GM23248 (cell line): ENCODE measurements around the gene ABCC12. TPM values are rescaled to one million over a fixed set of nuclear protein-coding genes. Genes with fewer than 3 reads are reported as not detected.

Experiments used
- DNase-seq: peaks from one replicate; pipeline ENCODE4 v3.0.0-alpha.2; 2015
- H2AFZ ChIP-seq: fragments of 200-600 bp; sonication (generic); 2 replicates; pipeline ENCODE4 v1.6.1; 2016; ENCODE audit warnings: antibody characterized with exemption
- H3F3A ChIP-seq: fragments of 200-600 bp; sonication (generic); 2 replicates; pipeline ENCODE4 v1.6.1; 2016; ENCODE audit warnings: mild to moderate bottlenecking, antibody characterized with exemption, mixed run types; ENCODE audit not compliant: insufficient read depth
- H3K27ac ChIP-seq: fragments of 200-600 bp; sonication (generic); 2 replicates; pipeline ENCODE4 v1.5.1; 2016; ENCODE audit warnings: mild to moderate bottlenecking
- H3K27me3 ChIP-seq: fragments of 200-600 bp; sonication (generic); replicated peaks from 2 replicates; pipeline ENCODE4 v1.6.1; 2016; ENCODE audit warnings: mild to moderate bottlenecking; ENCODE audit not compliant: insufficient read depth
- H3K36me3 ChIP-seq: fragments of 200-600 bp; sonication (generic); 2 replicates; pipeline ENCODE4 v1.6.1; 2016; ENCODE audit warnings: low read depth, mild to moderate bottlenecking
- H3K4me1 ChIP-seq: fragments of 200-600 bp; sonication (generic); 2 replicates; pipeline ENCODE4 v1.6.1; 2016; ENCODE audit warnings: mild to moderate bottlenecking; ENCODE audit not compliant: insufficient read depth
- H3K4me2 ChIP-seq: fragments of 200-600 bp; sonication (generic); one replicate; pipeline ENCODE4 v1.6.1; 2016; ENCODE audit warnings: mild to moderate bottlenecking; ENCODE audit not compliant: unreplicated experiment
- H3K4me3 ChIP-seq: fragments of 200-600 bp; sonication (generic); 2 replicates; pipeline ENCODE4 v1.5.1; 2016; ENCODE audit warnings: mild to moderate bottlenecking
- H3K79me2 ChIP-seq: fragments of 200-600 bp; sonication (generic); 2 replicates; pipeline ENCODE4 v1.6.1; 2016; ENCODE audit warnings: mild to moderate bottlenecking; ENCODE audit not compliant: insufficient read depth
- H3K9ac ChIP-seq: fragments of 200-600 bp; sonication (generic); 2 replicates; pipeline ENCODE4 v1.6.1; 2016; ENCODE audit warnings: mild to moderate bottlenecking
- H3K9me2 ChIP-seq: fragments of 200-600 bp; sonication (generic); 2 replicates; pipeline ENCODE4 v1.6.1; 2016; ENCODE audit warnings: mixed run types, mild to moderate bottlenecking, moderate library complexity; ENCODE audit not compliant: insufficient read depth
- H3K9me3 ChIP-seq: fragments of 200-600 bp; sonication (generic); one replicate; pipeline ENCODE4 v1.6.1; 2017; ENCODE audit warnings: low read depth
- H4K20me1 ChIP-seq: fragments of 200-600 bp; sonication (generic); 2 replicates; pipeline ENCODE4 v1.6.0; 2016; ENCODE audit not compliant: insufficient read depth
- EZH2 ChIP-seq: fragments of 200-600 bp; sonication (generic); IDR thresholded peaks from 2 replicates; pipeline ENCODE4 v1.6.1; 2018; ENCODE audit warnings: antibody characterized with exemption, mild to moderate bottlenecking; ENCODE audit not compliant: insufficient read depth, poor library complexity, severe bottlenecking
- EZH2phosphoT487 ChIP-seq: fragments of 200-600 bp; sonication (generic); IDR thresholded peaks from 2 replicates; pipeline ENCODE4 v1.6.1; 2018; ENCODE audit warnings: antibody characterized with exemption, moderate library complexity, mild to moderate bottlenecking, low read depth; ENCODE audit not compliant: insufficient read depth
- WGBS, 2 experiments: methylation state at CpG; one replicate each; pipeline ENCODE4 v1.1.6; 2015 to 2017; ENCODE audit warnings: low lambda C conversion rate in 2 of 2, low coverage in 1 of 2; ENCODE audit errors: missing lambda C conversion rate in 2 of 2; 5-methylcytosine and 5-hydroxymethylcytosine counted together
- in situ Hi-C: fragments of 300-500 bp; cut with MboI; formaldehyde crosslinking; loops from 2 replicates; pipeline ENCODE4 v1.15.0; 2020
- polyA plus RNA-seq: library from polyadenylated mRNA; unstranded; fragments of >200 nt; fragmentation: Nextera tagmentation; extraction: Ambion mirVana; gene quantifications from 2 replicates; pipeline ENCODE4 v1.2.1, GENCODE V29; 2016
- total RNA-seq: library from RNA; depleted of rRNA; stranded (reverse); fragments of >200 nt; shearing (Covaris generic); gene quantifications from 2 replicates; pipeline ENCODE4 v1.2.3, GENCODE V29; 2014

The ABCC12 gene
- total and polyA plus RNA-seq, 2 experiments from 2014 or later: not detected

DNA sequence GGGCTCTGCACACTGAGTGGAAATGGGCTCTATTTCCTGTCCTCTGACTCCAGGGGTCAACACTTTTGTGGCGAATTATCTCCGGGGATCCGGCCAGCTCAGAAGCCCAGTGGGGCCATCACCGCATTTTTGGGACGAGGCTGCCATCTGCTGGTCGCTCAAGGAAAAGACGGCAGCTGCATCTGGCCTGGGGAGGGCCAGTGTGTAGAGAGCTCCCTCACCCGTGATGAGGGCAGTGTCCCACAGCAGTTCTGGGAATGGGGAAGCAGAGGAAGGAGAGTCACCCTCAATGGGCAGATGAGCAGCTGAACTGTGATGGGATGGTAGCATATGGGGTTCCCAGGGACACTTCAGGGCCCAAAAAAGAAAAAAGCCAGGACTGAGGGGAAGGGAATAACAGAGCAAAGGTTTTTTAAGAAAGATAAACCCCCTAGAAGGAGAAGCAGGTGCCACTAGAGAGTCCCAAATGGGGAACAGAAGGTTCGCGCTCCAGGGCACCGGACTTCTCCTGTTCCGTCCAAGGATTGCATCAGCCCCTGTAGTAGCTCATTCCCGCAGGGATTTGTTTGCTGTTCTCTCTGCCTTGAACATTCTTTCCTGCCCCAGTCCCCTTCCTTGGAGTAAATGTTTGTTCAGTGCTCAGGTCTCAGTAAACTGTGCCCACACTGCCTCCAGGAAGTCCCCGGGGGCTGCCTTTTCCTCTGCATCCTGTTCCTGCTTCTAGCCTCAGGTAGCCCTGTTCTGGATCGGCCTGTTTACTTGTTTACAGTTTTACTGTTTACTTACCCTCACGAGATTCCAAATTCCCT is 9.3 kb upstream of the ABCC12 start:
- Histone ChIP-seq H4K20me1 (no peaks in the 10 kb centered on the region), H3K27ac (no peak overlapping the region), H3K4me3 (no peak overlapping the region), H2AFZ (peak overlapping the region; percentile 57; the same call in 1 of the 2 replicates), H3K27me3 (no peaks in the 10 kb centered on the region), H3F3A (no peaks in the 10 kb centered on the region), H3K9me2 (no peaks in the 10 kb centered on the region), H3K4me1 (no peaks in the 10 kb centered on the region), H3K4me2 (peak overlapping the region; percentile 78), H3K9ac (no peak overlapping the region), H3K36me3 (no peaks in the 10 kb centered on the region), H3K9me3 (no peaks in the 10 kb centered on the region), H3K79me2 (no peaks in the 10 kb centered on the region)
- TF ChIP-seq EZH2 (no peak), EZH2phosphoT487 (no peak)
- WGBS, 2 experiments: 32 to 36% methylated on average over 16 of the region's 16 CpGs
- in situ Hi-C loops: loop anchor here (10.0 kb wide), 2 partner anchors 1030 to 1130 kb away; no protein-coding TSS in a partner anchor
- peak; percentile 75 for DNase-seq

GRCh38 chr16:48162839-48163410 is 7.1 kb upstream of the ABCC12 start:
- DNase-seq: no peak
- no peaks in the 10 kb centered on the region for H4K20me1 ChIP-seq
- H2AFZ ChIP-seq: no peak overlapping the region
- H3K27me3 ChIP-seq: no peaks in the 10 kb centered on the region
- H3K4me2 ChIP-seq: no peak overlapping the region
- 75 to 77% methylated on average over 9 of the region's 9 CpGs for WGBS, 2 experiments
- no peak for TF ChIP-seq EZH2phosphoT487
- TF ChIP-seq EZH2: no peak
- no peaks in the 10 kb centered on the region for H3K79me2 ChIP-seq
- no peak overlapping the region for H3K4me3 ChIP-seq
- in situ Hi-C loops: loop anchor here (10.0 kb wide), 2 partner anchors 1028 to 1128 kb away; no protein-coding TSS in a partner anchor
- no peaks in the 10 kb centered on the region for H3F3A ChIP-seq
- H3K9ac ChIP-seq: no peak overlapping the region
- H3K9me3 ChIP-seq: no peaks in the 10 kb centered on the region
- no peaks in the 10 kb centered on the region for H3K36me3 ChIP-seq
- H3K9me2 ChIP-seq: no peaks in the 10 kb centered on the region
- peaks cover 6% of the 10 kb centered on the region; the same call in 1 of the 2 replicates for H3K4me1 ChIP-seq
- no peak overlapping the region for H3K27ac ChIP-seq

- Histone ChIP-seq H2AFZ (no peak overlapping the region), H3K9me2 (no peaks in the 10 kb centered on the region), H3F3A (no peaks in the 10 kb centered on the region), H3K27ac (no peak overlapping the region), H3K27me3 (no peaks in the 10 kb centered on the region), H3K9me3 (no peaks in the 10 kb centered on the region), H3K4me2 (no peak overlapping the region), H3K4me1 (peaks cover 8% of the 10 kb centered on the region; the same call in 1 of the 2 replicates), H4K20me1 (no peaks in the 10 kb centered on the region), H3K9ac (no peak overlapping the region), H3K36me3 (no peaks in the 10 kb centered on the region), H3K79me2 (no peaks in the 10 kb centered on the region), H3K4me3 (no peak overlapping the region)
- no peak for TF ChIP-seq EZH2phosphoT487
- no peak for TF ChIP-seq EZH2
- in situ Hi-C loops: loop anchor here (10.0 kb wide), 2 partner anchors 1027 to 1127 kb away; no protein-coding TSS in a partner anchor
- 77 to 80% methylated on average over 4 of the region's 4 CpGs for WGBS, 2 experiments
- DNase-seq: no peak
These were observed 6.1 kb upstream of the ABCC12 start for GRCh38 chr16:48161906-48162305.

- no peak overlapping the region for H3K9ac ChIP-seq
- H3K27ac ChIP-seq: no peak overlapping the region
- H3K4me3 ChIP-seq: no peak overlapping the region
- TF ChIP-seq EZH2phosphoT487 (no peak), EZH2 (no peak)
- WGBS, 2 experiments: 93 to 95% methylated on average over 6 of the region's 6 CpGs
- no peaks in the 10 kb centered on the region for H3F3A ChIP-seq
- no peaks in the 10 kb centered on the region for H3K36me3 ChIP-seq
- H3K27me3 ChIP-seq: no peaks in the 10 kb centered on the region
- H3K9me3 ChIP-seq: no peaks in the 10 kb centered on the region
- no peak overlapping the region for H3K4me2 ChIP-seq
- H4K20me1 ChIP-seq: no peaks in the 10 kb centered on the region
- H3K9me2 ChIP-seq: no peaks in the 10 kb centered on the region
- no peaks in the 10 kb centered on the region for H3K79me2 ChIP-seq
- no peak overlapping the region for H2AFZ ChIP-seq
- in situ Hi-C loops: loop anchor here (10.0 kb wide), 2 partner anchors 1026 to 1126 kb away; no protein-coding TSS in a partner anchor
- no peak for DNase-seq
- peaks cover 8% of the 10 kb centered on the region; the same call in 1 of the 2 replicates for H3K4me1 ChIP-seq
These were observed 4.8 kb upstream of the ABCC12 start for GRCh38 chr16:48160575-48160974.
